GM21390 (cell line): ENCODE results near the gene UBE2I.
"Not testable (repeated sequence)": the region's sequence is repeated elsewhere in the genome, so short reads cannot be mapped to it uniquely, and the experiment has no call there.

Source experiments
- ATAC-seq: cut with Tn5 transposase; IDR thresholded peaks from one replicate; pipeline ENCODE4 v1.9.1; 2021; ENCODE audit not compliant: unreplicated experiment

The UBE2I gene

DNA sequence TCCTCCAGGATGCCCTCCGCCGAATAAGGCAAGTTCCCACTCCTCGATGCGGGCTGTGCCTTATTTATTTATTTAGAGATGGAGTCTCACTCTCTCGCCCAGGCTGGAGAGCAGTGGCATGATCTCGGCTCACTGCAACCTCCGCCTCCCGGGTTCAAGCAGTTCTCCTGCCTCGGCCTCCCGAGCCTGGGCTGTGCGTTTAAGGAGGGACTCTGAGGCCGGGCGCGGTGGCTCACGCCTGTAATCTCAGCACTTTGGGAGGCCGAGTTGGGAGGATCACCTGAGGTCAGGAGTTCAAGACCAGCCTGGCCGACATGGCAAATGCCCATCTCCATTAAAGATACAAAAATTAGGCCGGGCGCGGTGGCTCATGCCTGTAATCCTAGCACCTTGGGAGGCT is 18.7 kb downstream of the UBE2I start:
- not testable (repeated sequence) for ATAC-seq

- not testable (repeated sequence) for ATAC-seq
These were observed 19.5 kb downstream of the UBE2I start for GRCh38 chr16:1328961-1329360.

- no peak for ATAC-seq
These were observed 21.0 kb downstream of the UBE2I start for GRCh38 chr16:1330260-1330914.

DNA sequence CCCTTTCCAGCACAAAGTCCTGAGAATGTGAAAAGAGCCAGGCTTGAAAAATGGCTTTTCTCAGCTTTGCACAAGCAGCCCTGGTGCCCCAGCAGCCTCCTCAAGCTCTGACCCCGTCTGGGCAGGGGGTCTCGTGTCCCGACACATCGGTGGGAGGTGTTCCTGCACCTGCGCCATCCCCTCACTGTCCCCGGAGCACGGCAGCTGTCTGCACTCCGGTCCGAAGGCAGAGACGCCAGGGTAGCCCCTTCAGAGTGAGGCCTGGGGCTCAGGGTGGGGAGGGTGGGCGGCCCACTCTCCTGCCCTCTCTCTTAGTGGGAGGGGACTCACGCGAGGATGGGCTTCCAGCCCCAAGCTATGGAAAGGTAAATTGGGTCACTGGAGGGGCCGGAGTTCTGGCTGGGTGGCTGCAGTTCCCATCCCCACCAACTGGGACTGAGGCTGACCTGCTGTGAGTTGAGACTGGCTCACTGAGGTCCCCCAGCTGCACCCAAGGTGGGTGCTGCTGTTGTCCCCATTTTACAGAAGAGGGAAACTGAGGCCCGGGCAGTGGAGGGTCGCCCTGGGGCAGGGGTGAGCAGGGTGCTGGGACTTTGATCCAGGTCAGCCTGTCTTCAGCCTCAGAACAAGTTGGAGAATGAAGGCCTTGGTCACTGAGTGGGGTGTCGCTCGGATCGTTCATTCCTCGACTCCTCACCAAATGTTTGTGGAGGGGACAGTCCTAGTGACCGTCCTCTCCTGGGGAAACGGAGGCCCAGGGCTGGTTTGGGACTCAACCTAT is 21.7 kb downstream of the UBE2I start:
- no peak for ATAC-seq

- no peak for ATAC-seq
These were observed 22.5 kb downstream of the UBE2I start for GRCh38 chr16:1331712-1332617.

- ATAC-seq: no peak
These were observed 23.2 kb downstream of the UBE2I start for GRCh38 chr16:1332618-1333148.

- no peak for ATAC-seq
These were observed 23.8 kb downstream of the UBE2I start, which contains the start of gene BAIAP3 for GRCh38 chr16:1333149-1333812. Gene BAIAP3 (plus strand): TSS chr16:1333645. CDS start chr16:1338550, 4,905 bp downstream.

GRCh38 chr16:1333854-1334700 is 24.6 kb downstream of the UBE2I start:
- ATAC-seq: no peak

DNA sequence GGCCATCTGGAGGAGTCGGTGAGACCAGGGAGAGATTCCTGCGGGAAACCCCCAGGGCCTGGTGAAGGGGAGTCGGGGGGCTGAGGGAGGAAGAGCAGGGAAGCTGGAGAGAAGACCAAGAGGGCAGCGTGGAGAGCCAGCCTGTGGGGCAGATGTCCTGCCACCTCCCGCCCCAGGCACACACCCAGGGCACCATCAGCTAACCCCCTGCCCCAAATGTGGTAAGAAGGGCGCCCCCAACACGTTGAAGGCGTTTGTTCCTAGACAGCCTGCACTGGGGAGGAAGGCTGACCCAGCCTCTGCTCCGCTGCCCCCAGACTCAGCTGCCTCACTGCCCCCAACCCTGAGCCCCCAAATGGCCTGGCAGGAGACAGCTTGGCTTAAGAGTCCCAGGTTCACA is 25.3 kb downstream of the UBE2I start:
- no peak for ATAC-seq

- no peak for ATAC-seq
These were observed 26.0 kb downstream of the UBE2I start for GRCh38 chr16:1335211-1335971.

- no peak for ATAC-seq
These were observed 26.6 kb downstream of the UBE2I start for GRCh38 chr16:1335996-1336395.

- ATAC-seq: no peak
These were observed 27.2 kb downstream of the UBE2I start for GRCh38 chr16:1336619-1337018.

- no peak for ATAC-seq
These were observed 28.1 kb downstream of the UBE2I start for GRCh38 chr16:1337486-1337885.

DNA sequence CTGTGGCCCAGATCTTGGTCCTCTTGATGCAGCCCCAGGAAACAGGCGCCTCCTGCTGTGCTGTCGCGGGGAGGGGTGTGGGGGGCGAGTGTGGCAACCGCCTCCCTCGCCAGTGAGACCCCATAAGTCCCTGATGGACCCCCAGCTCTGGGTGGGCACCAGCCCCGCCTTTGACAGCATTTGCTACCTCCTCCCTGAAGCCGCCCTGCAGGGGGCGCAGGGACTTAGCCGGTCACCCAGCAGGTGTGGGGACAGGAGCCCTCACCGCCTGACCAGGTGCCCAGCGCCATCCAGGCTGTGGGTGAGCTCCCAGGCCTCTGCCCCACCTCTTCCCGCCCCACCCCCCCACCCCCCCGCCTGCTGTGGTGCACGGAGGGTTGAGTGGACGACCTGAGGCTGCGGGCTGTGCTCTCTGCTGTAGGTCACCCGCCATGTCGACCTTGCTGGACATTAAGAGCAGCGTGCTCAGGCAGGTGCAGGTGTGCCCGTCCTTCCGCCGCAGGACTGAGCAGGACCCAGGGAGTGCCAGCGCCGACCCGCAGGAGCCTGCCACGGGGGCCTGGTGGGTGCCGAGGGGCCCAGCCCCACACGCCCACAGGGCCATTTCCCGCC is 28.8 kb downstream of the UBE2I start:
- ATAC-seq: no peak

DNA sequence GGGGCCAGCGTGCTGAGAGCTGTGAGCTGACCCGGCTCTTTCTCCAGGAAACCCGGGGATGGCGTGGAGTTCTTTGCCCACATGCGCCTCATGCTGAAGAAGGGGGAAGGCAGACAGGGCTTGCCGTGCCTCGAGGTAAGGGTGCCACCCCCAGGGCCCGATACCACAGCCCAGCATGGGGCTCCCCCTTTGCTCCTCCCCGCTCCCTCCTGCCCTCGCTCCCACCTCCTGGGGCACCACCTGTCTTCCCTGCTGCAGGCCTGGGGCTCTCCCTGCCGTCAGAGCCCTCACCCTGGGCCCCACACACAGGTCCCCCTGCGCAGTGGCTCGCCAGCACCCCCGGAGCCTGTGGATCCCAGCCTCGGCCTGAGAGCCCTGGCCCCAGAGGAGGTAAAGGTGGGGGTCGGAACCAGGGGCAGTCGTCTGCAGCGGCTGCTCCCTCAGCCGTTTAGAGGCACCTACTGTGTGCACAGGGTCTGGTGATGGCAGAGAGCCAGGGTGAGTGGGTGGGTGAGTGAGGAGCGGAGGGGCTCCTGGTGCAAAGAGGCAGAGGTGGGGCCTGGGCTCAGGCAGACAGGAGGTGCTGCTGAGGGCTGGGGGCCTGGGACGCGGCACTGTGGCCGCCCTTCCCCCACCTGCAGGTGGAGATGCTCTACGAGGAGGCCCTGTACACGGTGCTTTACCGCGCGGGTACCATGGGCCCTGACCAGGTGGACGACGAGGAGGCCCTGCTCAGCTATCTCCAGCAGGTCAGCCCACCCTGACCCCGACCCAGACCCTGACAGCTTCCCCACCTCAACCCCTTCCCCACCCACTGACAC is 29.6 kb downstream of the UBE2I start:
- ATAC-seq: no peak

DNA sequence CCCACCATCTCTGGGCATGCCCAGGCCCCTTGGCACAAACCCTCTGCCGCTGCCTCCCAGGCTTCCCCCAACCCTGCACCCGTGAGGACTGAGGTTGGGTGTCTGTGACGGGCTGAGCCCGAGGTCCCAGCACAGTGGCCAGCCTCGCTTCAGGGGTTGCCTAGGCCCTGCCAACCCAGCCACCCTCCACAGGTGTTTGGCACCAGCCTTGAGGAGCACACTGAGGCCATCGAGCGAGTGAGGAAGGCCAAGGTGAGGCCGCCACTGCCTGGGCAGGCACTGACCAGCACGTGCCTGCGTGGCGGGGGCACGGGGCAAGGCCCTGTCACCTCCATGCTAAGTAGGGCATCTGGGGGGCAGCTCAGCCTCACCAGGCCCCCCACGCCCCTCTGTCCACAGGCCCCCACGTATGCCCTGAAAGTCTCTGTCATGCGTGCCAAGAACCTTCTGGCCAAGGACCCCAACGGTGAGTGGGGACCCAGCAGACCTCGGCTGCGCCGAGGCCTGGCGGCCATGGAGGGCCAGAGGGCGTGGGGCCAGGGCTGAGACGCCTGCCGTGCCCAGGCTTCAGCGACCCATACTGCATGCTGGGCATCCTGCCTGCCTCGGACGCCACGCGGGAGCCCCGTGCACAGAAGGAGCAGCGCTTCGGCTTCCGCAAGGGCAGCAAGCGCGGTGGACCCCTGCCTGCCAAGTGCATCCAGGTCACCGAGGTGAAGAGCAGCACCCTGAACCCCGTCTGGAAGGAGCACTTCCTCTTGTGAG is 31.5 kb downstream of the UBE2I start:
- no peak for ATAC-seq
